AG10803 (cell line): ENCODE data around the gene ESPN.

Source experiments
- DNase-seq: peaks from one replicate; pipeline ENCODE4 v3.0.0; 2010; ENCODE audit warnings: low read depth
- H3K4me3 ChIP-seq: 2 replicates; pipeline ENCODE4 v1.5.1; 2011; ENCODE audit warnings: mild to moderate bottlenecking, low read length, control low read depth
- CTCF ChIP-seq: conservative IDR thresholded peaks from 2 replicates; pipeline ENCODE4 v1.5.1; 2011; ENCODE audit warnings: mild to moderate bottlenecking, low read length, control low read depth, inconsistent platforms

The ESPN gene

GRCh38 chr1:6417961-6418667, 6.5 kb upstream of the ESPN start:
- TF ChIP-seq CTCF: no peak
- H3K4me3 ChIP-seq: no peak overlapping the region
- DNase-seq: no peak

DNA sequence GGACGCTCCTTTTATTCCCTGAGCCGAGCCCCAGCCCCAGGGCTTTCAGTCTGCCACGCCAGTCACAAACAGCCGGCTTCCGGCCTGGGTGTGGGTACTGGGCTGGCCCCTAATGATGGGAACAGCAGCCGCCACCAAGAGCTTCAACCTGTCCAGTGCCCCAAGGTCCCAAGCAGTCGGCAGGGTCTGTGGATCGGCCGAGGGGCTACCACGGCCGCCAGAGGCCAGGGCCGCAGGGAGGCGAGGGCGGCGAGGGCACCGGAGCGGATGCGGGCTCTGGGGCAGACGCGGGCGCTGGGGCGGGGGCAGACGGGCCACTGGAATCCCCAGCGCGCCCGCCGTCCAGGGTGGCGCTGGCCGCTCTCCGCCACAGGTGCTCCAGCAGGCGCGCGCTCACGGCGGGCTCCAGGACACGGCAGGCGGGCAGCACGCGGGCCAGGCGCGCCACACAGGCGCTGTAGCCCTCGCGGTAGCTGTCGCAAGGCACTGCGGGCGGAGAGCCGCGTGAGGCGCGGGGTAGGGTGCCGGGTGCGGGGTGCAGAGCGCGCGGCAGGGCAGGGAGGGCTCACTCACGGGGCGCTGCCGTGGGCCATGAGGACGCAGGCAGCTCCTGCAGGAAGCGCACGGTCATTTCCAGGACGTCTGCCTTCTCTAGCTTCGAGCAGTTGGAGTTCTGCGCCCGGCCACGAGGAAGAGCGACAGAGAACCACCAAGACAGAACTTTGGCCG, 5.7 kb upstream of the ESPN start:
- no peak overlapping the region for H3K4me3 ChIP-seq
- TF ChIP-seq CTCF: no peak
- DNase-seq: no peak

DNA sequence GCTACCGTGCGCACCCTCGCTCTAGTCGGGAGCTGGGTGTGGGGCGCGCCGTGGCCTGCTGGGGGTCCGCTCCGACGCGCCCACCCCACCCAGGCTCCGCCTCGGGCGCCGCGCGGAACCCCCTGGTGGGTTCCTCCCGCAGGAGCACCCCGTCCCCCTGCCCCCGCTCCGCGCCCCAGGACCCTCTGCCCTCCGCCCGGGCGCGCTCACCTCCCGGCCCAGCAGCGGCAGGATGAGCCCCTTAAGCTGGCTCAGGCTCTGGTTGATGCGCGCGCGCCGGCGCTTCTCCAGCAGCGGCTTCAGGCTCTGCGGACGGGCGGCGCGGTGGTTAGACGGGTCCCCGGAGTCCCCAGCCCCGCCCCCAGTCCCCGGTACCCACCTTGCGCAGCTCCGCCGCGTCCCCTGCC, 5.2 kb upstream of the ESPN start:
- no peak for DNase-seq
- no peak overlapping the region for H3K4me3 ChIP-seq

GRCh38 chr1:6419804-6420453, 4.6 kb upstream of the ESPN start, which contains the start of gene HES2:
Gene HES2, minus strand, starts transcription at chr1:6419919. Its CDS starts 99 bp downstream, at chr1:6419820.
- TF ChIP-seq CTCF: no peak
- DNase-seq: no peak
- H3K4me3 ChIP-seq: no peak within 1 kb of the TSS

More for the DNA sequence above, 5.2 kb upstream of the ESPN start:
- no peak for TF ChIP-seq CTCF

- no peak for DNase-seq
- no peak overlapping the region for H3K4me3 ChIP-seq
- no peak for TF ChIP-seq CTCF
Measured at GRCh38 chr1:6420454-6421042, 4.0 kb upstream of the ESPN start.

GRCh38 chr1:6421266-6421665, 3.3 kb upstream of the ESPN start:
- DNase-seq: no peak
- no peak for TF ChIP-seq CTCF
- H3K4me3 ChIP-seq: no peak overlapping the region
